ENCODE measurements around the gene NETO2. TPM values are rescaled to one million over a fixed set of nuclear protein-coding genes. Genes with fewer than 3 reads are reported as not detected.

NETO2 gene
- total and polyA plus RNA-seq, 2 of the 13 experiments (the other 11 are each of a cell fraction or from before 2014, with no cell fraction given) = 8.2 to 13.5 TPM

DNA sequence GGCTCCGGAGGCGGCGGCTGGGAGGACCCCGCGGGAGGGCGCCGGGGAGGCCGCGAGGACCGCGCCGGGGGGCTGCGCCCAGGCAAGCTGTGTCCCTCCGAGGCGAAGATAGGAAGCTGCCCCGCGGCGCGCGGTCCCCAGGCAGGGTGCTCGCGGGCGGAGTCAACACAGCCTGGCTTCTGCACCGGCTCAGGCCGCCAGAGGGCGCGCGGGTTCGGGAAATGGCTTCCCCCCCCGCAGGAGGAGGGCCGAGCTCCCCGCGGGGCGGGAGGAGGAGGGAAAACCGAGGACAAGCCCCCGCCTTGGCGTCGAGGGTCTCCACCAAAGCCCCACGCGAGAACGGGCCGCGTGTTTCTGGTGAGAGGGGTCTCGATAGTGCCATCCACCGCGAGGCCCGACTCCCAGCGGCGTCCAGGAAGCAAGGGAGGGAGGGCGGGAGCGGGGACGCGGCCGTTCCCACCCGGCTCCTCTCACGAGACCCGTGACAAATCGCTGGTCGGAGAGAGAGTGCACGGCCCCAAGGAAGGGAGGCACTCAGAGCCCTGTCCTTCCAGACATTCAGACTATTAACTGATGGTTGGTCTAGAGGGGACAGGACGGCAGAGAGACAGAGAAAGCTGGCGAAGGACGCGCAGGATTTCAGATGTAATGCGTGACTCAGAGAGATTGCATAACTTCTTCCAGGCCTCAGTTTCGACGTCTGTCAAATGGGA is 105.8 kb downstream of the NETO2 start (continued):
- no peak for TF ChIP-seq ARNT (IDR thresholded peaks at IDR 0.05)
- no peak for TF ChIP-seq TBX3 (IDR thresholded peaks at IDR 0.05; ENCODE audit: borderline replicate concordance)
- TF ChIP-seq ZNF652 (CRISPR knock-in tag; IDR thresholded peaks at IDR 0.05; ENCODE audit: borderline replicate concordance, low read depth) = no peak; the same call in 1 of the 2 replicates
- TF ChIP-seq ZNF607 (CRISPR knock-in tag; IDR thresholded peaks at IDR 0.05; ENCODE audit: borderline replicate concordance) = peak; percentile 59
- TF ChIP-seq ZBTB26 (CRISPR knock-in tag; IDR thresholded peaks at IDR 0.05; ENCODE audit: borderline replicate concordance) = peak; percentile 42; the same call in 1 of the 2 replicates
- TF ChIP-seq ZNF354B (CRISPR knock-in tag; IDR thresholded peaks at IDR 0.05) = no peak
- no peak for TF ChIP-seq ZNF530 (CRISPR knock-in tag; IDR thresholded peaks at IDR 0.05; ENCODE audit: low read depth)
- no peak for TF ChIP-seq HES4 (CRISPR knock-in tag; IDR thresholded peaks at IDR 0.05; ENCODE audit: borderline replicate concordance)
- TF ChIP-seq RAD51 (IDR thresholded peaks at IDR 0.05; ENCODE audit: borderline replicate concordance) = no peak
- TF ChIP-seq, protein P1, sequence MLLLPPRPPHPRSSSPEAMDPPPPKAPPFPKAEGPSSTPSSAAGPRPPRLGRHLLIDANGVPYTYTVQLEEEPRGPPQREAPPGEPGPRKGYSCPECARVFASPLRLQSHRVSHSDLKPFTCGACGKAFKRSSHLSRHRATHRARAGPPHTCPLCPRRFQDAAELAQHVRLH (CRISPR knock-in tag; IDR thresholded peaks at IDR 0.05; ENCODE audit: borderline replicate concordance, low read depth) = peak; percentile 79; the same call in 1 of the 2 replicates
- TF ChIP-seq, protein P2, sequence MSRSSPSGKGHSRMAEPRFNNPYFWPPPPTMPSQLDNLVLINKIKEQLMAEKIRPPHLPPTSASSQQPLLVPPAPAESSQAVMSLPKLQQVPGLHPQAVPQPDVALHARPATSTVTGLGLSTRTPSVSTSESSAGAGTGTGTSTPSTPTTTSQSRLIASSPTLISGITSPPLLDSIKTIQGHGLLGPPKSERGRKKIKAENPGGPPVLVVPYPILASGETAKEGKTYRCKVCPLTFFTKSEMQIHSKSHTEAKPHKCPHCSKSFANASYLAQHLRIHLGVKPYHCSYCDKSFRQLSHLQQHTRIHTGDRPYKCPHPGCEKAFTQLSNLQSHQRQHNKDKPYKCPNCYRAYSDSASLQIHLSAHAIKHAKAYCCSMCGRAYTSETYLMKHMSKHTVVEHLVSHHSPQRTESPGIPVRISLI (CRISPR knock-in tag; IDR thresholded peaks at IDR 0.05; ENCODE audit: borderline replicate concordance) = peak; percentile 40; the same call in 1 of the 2 replicates
- no peak for TF ChIP-seq WIZ (CRISPR knock-in tag; IDR thresholded peaks at IDR 0.05)
- TF ChIP-seq YEATS2 (CRISPR knock-in tag; IDR thresholded peaks at IDR 0.05; ENCODE audit: borderline replicate concordance) = peak; percentile 68; the same call in 1 of the 2 replicates
- TF ChIP-seq TRIM24 (CRISPR knock-in tag; IDR thresholded peaks at IDR 0.05) = no peak
- TF ChIP-seq, protein P3, sequence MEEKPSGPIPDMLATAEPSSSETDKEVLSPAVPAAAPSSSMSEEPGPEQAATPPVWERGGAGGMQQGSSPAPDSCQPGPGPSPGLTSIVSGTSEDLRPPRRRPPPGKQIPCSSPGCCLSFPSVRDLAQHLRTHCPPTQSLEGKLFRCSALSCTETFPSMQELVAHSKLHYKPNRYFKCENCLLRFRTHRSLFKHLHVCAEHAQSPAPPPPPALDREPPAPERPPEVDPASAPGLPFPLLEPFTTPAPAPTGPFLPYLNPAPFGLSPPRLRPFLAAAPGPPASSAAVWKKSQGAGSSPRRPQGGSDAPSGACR (CRISPR knock-in tag; IDR thresholded peaks at IDR 0.05) = no peak
- TF ChIP-seq ZNF564 (CRISPR knock-in tag; IDR thresholded peaks at IDR 0.05) = peak; percentile 62; the same call in 1 of the 2 replicates
- TF ChIP-seq POGZ (CRISPR knock-in tag; IDR thresholded peaks at IDR 0.05) = peak; percentile 85
- TF ChIP-seq, protein P4, sequence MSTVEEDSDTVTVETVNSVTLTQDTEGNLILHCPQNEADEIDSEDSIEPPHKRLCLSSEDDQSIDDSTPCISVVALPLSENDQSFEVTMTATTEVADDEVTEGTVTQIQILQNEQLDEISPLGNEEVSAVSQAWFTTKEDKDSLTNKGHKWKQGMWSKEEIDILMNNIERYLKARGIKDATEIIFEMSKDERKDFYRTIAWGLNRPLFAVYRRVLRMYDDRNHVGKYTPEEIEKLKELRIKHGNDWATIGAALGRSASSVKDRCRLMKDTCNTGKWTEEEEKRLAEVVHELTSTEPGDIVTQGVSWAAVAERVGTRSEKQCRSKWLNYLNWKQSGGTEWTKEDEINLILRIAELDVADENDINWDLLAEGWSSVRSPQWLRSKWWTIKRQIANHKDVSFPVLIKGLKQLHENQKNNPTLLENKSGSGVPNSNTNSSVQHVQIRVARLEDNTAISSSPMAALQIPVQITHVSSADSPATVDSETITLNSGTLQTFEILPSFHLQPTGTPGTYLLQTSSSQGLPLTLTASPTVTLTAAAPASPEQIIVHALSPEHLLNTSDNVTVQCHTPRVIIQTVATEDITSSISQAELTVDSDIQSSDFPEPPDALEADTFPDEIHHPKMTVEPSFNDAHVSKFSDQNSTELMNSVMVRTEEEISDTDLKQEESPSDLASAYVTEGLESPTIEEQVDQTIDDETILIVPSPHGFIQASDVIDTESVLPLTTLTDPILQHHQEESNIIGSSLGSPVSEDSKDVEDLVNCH (CRISPR knock-in tag; IDR thresholded peaks at IDR 0.05) = no peak
- TF ChIP-seq ZZZ3 (CRISPR knock-in tag; IDR thresholded peaks at IDR 0.05; ENCODE audit: borderline replicate concordance) = 0 out of 2 replicates have a peak, but pooled peaks have one; percentile 57
- TF ChIP-seq PCBP1 (IDR thresholded peaks at IDR 0.05; ENCODE audit: borderline replicate concordance, low read depth, low read length) = no peak
- TF ChIP-seq KLF6 (CRISPR knock-in tag; IDR thresholded peaks at IDR 0.05) = 0 out of 2 replicates have a peak, but pooled peaks have one; percentile 60
- peak; percentile 48 for TF ChIP-seq CEBPG (CRISPR knock-in tag; IDR thresholded peaks at IDR 0.05)
- TF ChIP-seq FOXK2 (IDR thresholded peaks at IDR 0.05) = no peak
- TF ChIP-seq RFX5 (IDR thresholded peaks at IDR 0.05; ENCODE audit: low read depth, low read length) = 0 out of 2 replicates have a peak, but pooled peaks have one; percentile 38
- peak; percentile 78 for TF ChIP-seq ZNF883 (CRISPR knock-in tag; IDR thresholded peaks at IDR 0.05; ENCODE audit: not compliant biosample characterization)
- TF ChIP-seq ZNF484 (CRISPR knock-in tag; IDR thresholded peaks at IDR 0.05; ENCODE audit: borderline replicate concordance, low read depth) = no peak

All from HepG2 (cell line).